ENCODE measurements around the gene MGLL. TPM values are rescaled to one million over a fixed set of nuclear protein-coding genes. Genes with fewer than 3 reads are reported as not detected.
A peak's percentile ranks its signal among the peaks of the same experiment; 100 is the strongest.
"Not testable (repeated sequence)": the region's sequence is repeated elsewhere in the genome, so short reads cannot be mapped to it uniquely, and the experiment has no call there.

MGLL gene
- total RNA-seq, 1 donor from 2014 or later = 12.5 TPM

DNA sequence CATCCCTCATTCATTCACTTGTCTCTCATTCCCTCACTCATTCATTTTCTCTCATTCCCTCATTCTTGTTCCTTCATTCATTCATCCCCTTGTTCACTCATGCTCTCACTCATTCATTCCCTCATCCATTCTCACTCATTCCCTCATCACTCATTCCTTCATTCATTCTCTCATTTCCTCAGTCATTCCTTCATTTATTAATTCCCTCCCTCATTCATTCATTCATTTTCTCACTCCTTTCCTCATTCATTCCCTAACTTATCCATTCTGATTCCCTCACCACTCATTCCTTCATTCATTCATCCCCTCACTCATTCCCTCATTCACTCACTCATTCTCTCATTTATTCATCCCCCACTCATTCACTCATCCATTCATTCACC, 135.8 kb downstream of the MGLL start:
- Histone ChIP-seq H3K9me3 (ENCODE audit: control insufficient read depth in 3 of 3, low read length in 3 of 3) (no peaks in the 10 kb centered on the region), H3K4me3 (ENCODE audit: low read length in 3 of 3) (no peak overlapping the region), H3K4me1 (ENCODE audit: control insufficient read depth in 3 of 3, insufficient read depth in 3 of 3, low read length in 3 of 3) (peaks cover 31 to 41% (median 32%) of the 10 kb centered on the region in 3 donors), H3K27me3 (ENCODE audit: control insufficient read depth in 3 of 3, insufficient read depth in 3 of 3, low read length in 3 of 3) (no peaks in the 10 kb centered on the region), H3K27ac (ENCODE audit: low read depth, low read length) (no peak overlapping the region), H3K9ac (ENCODE audit: low read depth in 1 of 3, low read length in 3 of 3) (no peak overlapping the region), H3K36me3 (ENCODE audit: control insufficient read depth in 3 of 3, insufficient read depth in 3 of 3, low read length in 3 of 3) (peaks cover 0 to 8% (median 5%) of the 10 kb centered on the region in 3 donors)

DNA sequence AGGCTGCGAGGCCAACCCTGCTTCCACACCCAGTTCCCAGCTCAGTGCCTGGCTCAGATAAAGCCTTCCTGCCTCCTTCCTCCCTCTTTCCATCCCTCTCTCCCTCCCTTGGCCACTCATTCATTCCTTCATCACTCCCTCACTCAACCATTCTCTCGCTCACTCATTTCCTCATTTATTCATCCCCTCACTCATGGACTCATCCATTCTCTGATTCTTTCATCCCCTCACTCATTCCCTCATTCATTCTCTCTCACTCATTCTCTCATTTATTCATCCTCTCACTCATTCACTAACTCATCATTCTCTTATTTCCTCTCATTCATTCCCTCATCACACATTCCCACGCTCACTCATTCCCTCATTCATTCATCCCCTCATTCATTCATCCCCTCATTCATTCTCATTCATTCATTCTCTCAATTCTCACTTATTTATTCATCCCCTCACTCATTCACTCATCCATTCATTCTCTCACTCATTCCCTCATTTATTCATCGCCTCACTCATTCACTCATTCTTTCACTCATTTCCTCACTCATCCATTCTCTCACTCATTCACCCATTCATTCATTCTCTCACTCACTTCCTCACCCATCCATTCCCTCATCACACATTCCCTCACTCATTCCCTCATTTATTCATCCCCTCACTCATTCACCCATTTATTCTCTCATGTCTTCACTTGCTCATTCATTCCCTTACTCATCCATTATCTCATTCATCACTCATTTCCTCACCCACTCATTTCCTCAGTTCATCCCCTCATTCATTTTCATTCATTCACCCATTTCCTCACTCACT, 136.4 kb downstream of the MGLL start:
- no peaks in the 10 kb centered on the region for H3K9me3 ChIP-seq (ENCODE audit: control insufficient read depth in 3 of 3, low read length in 3 of 3)
- no peak overlapping the region for H3K9ac ChIP-seq (ENCODE audit: low read depth in 1 of 3, low read length in 3 of 3)
- peaks cover 29 to 35% (median 32%) of the 10 kb centered on the region in 3 donors for H3K4me1 ChIP-seq (ENCODE audit: control insufficient read depth in 3 of 3, insufficient read depth in 3 of 3, low read length in 3 of 3)
- H3K27me3 ChIP-seq (ENCODE audit: control insufficient read depth in 3 of 3, insufficient read depth in 3 of 3, low read length in 3 of 3) = no peaks in the 10 kb centered on the region
- no peak overlapping the region for H3K27ac ChIP-seq (ENCODE audit: low read depth, low read length)
- H3K36me3 ChIP-seq (ENCODE audit: control insufficient read depth in 3 of 3, insufficient read depth in 3 of 3, low read length in 3 of 3) = peaks cover 0 to 3% (median 2%) of the 10 kb centered on the region in 3 donors
- no peak overlapping the region for H3K4me3 ChIP-seq (ENCODE audit: low read length in 3 of 3)

DNA sequence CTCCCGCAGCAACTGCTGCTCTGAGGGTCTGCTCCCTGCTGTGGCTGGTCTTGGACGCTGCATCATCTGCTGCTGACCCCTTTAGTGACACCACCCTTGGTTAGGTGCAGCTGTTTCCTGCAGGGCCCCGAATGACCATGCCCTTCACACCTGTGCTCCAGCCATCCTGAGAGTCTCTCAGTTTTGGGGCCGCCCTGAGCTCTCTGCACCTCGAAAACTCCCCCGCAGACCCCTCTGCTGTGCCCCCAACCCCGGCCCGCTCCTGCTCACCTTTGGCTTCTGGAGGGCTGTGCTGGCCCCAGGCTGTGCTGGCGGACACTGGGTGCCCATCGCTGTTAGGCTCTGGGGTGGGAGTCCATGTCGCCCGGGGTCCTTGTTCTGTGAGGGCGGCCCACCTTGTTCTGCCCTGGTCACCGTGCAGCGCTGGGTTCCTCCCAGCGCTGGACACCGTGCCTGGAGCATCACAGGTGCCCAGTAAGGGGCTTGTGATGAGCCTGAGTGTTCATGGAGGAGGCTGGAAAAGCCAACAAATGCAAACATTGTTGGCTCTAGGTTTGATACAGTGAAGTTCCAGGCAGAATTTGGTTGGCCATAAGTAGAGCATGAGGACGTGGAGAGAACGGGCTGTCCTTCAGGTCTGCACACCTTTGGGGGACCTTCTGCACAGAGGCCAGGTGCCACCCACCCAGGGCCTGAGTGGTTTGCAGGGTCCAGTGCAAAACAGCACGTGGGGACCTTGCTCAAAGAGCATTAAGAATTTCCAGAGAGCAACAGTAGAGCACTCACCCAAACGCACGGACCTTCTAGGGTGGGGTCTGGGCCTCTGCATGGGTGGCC, 137.2 kb downstream of the MGLL start:
- no peak overlapping the region for H3K27ac ChIP-seq (ENCODE audit: low read depth, low read length)
- peaks cover 21 to 27% (median 24%) of the 10 kb centered on the region in 3 donors for H3K4me1 ChIP-seq (ENCODE audit: control insufficient read depth in 3 of 3, insufficient read depth in 3 of 3, low read length in 3 of 3)
- peaks cover 0 to 7% (median 4%) of the 10 kb centered on the region in 3 donors for H3K36me3 ChIP-seq (ENCODE audit: control insufficient read depth in 3 of 3, insufficient read depth in 3 of 3, low read length in 3 of 3)
- H3K9me3 ChIP-seq (ENCODE audit: control insufficient read depth in 3 of 3, low read length in 3 of 3) = no peaks in the 10 kb centered on the region
- H3K4me3 ChIP-seq (ENCODE audit: low read length in 3 of 3) = no peak overlapping the region
- no peak overlapping the region for H3K9ac ChIP-seq (ENCODE audit: low read depth in 1 of 3, low read length in 3 of 3)
- no peaks in the 10 kb centered on the region for H3K27me3 ChIP-seq (ENCODE audit: control insufficient read depth in 3 of 3, insufficient read depth in 3 of 3, low read length in 3 of 3)

DNA sequence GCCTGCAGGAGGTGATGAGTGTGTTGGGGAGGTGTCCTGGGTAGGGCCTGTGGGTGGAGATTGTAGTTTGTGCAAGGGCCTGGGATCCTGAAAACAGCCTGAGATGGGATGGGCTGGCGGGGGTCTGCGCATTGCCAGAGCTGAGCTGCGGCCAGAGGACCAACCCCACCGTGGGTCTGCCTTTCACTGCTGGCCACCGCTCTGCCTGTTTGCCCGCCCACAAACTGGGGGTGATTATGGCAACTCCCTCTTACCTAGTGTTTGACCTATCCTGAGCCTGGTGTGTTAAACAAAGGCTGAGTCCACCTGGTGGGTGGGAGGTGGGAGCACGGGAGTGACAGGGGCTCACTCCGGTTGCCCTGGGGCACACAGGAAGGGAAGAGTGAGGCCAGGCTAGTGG, 139.8 kb downstream of the MGLL start:
- Histone ChIP-seq H3K27me3 (ENCODE audit: control insufficient read depth in 3 of 3, insufficient read depth in 3 of 3, low read length in 3 of 3) (no peaks in the 10 kb centered on the region), H3K4me3 (ENCODE audit: low read length in 3 of 3) (no peak overlapping the region), H3K9ac (ENCODE audit: low read depth in 1 of 3, low read length in 3 of 3) (no peak overlapping the region), H3K4me1 (ENCODE audit: control insufficient read depth in 3 of 3, insufficient read depth in 3 of 3, low read length in 3 of 3) (peaks cover 5 to 16% (median 11%) of the 10 kb centered on the region in 3 donors), H3K36me3 (ENCODE audit: control insufficient read depth in 3 of 3, insufficient read depth in 3 of 3, low read length in 3 of 3) (peaks cover 9 to 23% (median 19%) of the 10 kb centered on the region in 3 donors), H3K27ac (ENCODE audit: low read depth, low read length) (no peak overlapping the region), H3K9me3 (ENCODE audit: control insufficient read depth in 3 of 3, low read length in 3 of 3) (no peaks in the 10 kb centered on the region)

DNA sequence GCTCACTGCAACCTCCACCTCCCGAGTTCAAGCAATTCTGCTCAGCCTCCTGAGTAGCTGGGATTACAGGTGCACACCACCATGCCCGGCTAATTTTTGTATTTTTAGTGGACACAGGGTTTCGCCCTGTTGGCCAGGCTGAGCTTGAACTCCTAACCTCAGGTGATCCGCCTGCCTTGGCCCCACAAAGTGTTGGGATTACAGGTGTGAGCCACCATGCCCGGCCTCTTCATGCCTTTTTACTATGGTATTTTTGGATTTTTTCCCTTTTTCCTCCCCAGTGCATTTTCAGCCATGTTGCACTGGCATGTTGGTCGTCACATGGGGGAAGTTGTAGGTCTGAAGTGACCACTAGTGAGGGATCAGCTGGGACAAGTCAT, 140.2 kb downstream of the MGLL start:
- not testable (repeated sequence) for H3K27me3 ChIP-seq (ENCODE audit: control insufficient read depth in 3 of 3, insufficient read depth in 3 of 3, low read length in 3 of 3); H3K9me3 ChIP-seq (ENCODE audit: control insufficient read depth in 3 of 3, low read length in 3 of 3); H3K9ac ChIP-seq (ENCODE audit: low read depth in 1 of 3, low read length in 3 of 3); H3K27ac ChIP-seq (ENCODE audit: low read depth, low read length); H3K4me3 ChIP-seq (ENCODE audit: low read length in 3 of 3)
- H3K4me1 ChIP-seq (ENCODE audit: control insufficient read depth in 3 of 3, insufficient read depth in 3 of 3, low read length in 3 of 3) = peaks cover 5 to 14% (median 11%) of the 10 kb centered on the region in 3 donors
- peaks cover 12 to 27% (median 22%) of the 10 kb centered on the region in 3 donors for H3K36me3 ChIP-seq (ENCODE audit: control insufficient read depth in 3 of 3, insufficient read depth in 3 of 3, low read length in 3 of 3)

DNA sequence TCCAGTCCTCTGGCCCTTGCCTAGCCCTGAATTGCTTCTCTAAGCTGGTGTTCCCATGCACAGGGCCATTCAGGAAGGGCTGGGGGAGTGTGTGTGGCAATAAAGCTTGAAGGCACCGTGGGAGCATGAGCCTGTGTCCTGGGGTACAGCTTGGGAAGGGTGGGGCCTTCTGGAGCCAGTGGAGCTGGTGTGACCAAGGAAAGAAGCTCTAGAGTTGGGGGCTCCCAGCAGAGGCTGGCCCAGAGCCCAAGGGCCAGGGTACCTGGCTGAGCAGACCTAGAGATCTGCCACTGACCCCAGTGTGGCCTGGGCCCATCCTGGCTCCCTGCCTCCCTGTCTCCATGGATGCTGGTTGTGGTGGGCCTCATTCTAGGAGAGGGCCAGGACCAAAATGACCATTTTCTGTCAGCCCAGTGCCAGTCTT, 141.5 kb downstream of the MGLL start:
- Histone ChIP-seq H3K9me3 (ENCODE audit: control insufficient read depth in 3 of 3, low read length in 3 of 3) (no peaks in the 10 kb centered on the region), H3K36me3 (ENCODE audit: control insufficient read depth in 3 of 3, insufficient read depth in 3 of 3, low read length in 3 of 3) (peaks cover 23 to 38% (median 35%) of the 10 kb centered on the region in 3 donors), H3K27me3 (ENCODE audit: control insufficient read depth in 3 of 3, insufficient read depth in 3 of 3, low read length in 3 of 3) (no peaks in the 10 kb centered on the region), H3K9ac (ENCODE audit: low read depth in 1 of 3, low read length in 3 of 3) (no peak overlapping the region), H3K4me1 (ENCODE audit: control insufficient read depth in 3 of 3, insufficient read depth in 3 of 3, low read length in 3 of 3) (peaks cover 5 to 22% (median 16%) of the 10 kb centered on the region in 3 donors), H3K4me3 (ENCODE audit: low read length in 3 of 3) (no peak overlapping the region), H3K27ac (ENCODE audit: low read depth, low read length) (no peak overlapping the region)

DNA sequence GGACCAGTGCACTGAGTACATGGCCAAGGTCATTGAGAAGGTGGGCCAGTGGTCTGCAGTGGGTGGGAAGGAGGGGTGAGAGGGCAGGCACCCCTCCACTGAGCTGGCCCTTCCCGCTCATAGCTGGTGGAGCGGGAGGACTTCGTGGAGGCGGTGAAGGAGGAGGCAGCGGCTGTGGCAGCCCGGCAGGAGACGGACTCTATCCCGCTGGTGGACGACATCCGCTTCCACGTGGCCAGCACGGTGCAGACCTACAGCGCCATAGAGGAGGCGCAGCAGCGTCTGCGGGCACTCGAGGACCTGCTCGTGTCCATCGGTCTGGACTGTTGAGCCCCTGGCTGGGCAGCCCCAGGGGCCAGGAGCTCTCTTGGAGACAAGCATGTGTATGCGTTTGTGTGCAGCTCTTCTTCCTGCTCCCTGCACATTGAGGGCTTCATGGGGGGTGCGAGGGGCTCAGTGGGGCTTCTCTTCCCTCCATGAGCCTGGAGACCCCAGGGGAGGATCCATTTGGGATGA, 142.1 kb downstream of the MGLL start:
- no peak overlapping the region for H3K9ac ChIP-seq (ENCODE audit: low read depth in 1 of 3, low read length in 3 of 3)
- no peaks in the 10 kb centered on the region for H3K27me3 ChIP-seq (ENCODE audit: control insufficient read depth in 3 of 3, insufficient read depth in 3 of 3, low read length in 3 of 3)
- H3K9me3 ChIP-seq (ENCODE audit: control insufficient read depth in 3 of 3, low read length in 3 of 3) = no peaks in the 10 kb centered on the region
- no peak overlapping the region for H3K27ac ChIP-seq (ENCODE audit: low read depth, low read length)
- no peak overlapping the region for H3K4me3 ChIP-seq (ENCODE audit: low read length in 3 of 3)
- peaks cover 23 to 41% (median 40%) of the 10 kb centered on the region in 3 donors for H3K36me3 ChIP-seq (ENCODE audit: control insufficient read depth in 3 of 3, insufficient read depth in 3 of 3, low read length in 3 of 3)
- peaks cover 5 to 27% (median 20%) of the 10 kb centered on the region in 3 donors for H3K4me1 ChIP-seq (ENCODE audit: control insufficient read depth in 3 of 3, insufficient read depth in 3 of 3, low read length in 3 of 3)

DNA sequence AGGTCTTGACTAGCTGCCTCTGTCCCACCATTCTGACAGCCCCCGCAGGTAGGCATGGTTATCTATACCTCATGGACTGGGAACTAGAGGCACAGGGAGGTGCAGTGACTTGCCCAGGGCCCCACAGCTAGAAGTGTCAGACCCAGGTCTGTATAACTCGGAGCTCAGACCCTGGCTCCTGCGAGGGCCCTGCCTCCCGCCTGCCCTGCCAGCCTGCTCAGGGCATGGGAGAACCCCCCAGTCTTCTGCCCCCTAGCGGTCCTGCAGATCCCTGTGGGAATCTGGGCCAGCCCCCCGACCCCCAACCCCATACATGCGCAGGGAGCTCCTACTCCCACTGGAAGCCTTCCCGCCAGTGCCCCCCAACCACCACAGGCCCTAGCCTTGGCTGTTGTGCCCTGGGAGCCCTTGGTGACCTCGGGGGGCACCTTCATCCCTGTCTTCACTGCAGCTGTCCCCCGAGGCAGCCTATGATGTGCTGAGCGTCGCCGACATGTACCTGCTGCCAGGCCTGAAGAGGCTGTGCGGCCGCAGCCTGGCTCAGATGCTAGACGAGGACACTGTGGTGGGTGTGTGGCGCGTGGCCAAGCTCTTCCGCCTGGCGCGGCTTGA, 142.7 kb downstream of the MGLL start:
- Histone ChIP-seq H3K36me3 (ENCODE audit: control insufficient read depth in 3 of 3, insufficient read depth in 3 of 3, low read length in 3 of 3) (peaks cover 26 to 44% (median 43%) of the 10 kb centered on the region in 3 donors), H3K4me3 (ENCODE audit: low read length in 3 of 3) (no peak overlapping the region), H3K27me3 (ENCODE audit: control insufficient read depth in 3 of 3, insufficient read depth in 3 of 3, low read length in 3 of 3) (no peaks in the 10 kb centered on the region), H3K9ac (ENCODE audit: low read depth in 1 of 3, low read length in 3 of 3) (no peak overlapping the region), H3K9me3 (ENCODE audit: control insufficient read depth in 3 of 3, low read length in 3 of 3) (no peaks in the 10 kb centered on the region), H3K27ac (ENCODE audit: low read depth, low read length) (no peak overlapping the region), H3K4me1 (ENCODE audit: control insufficient read depth in 3 of 3, insufficient read depth in 3 of 3, low read length in 3 of 3) (peaks cover 5 to 30% (median 22%) of the 10 kb centered on the region in 3 donors)

DNA sequence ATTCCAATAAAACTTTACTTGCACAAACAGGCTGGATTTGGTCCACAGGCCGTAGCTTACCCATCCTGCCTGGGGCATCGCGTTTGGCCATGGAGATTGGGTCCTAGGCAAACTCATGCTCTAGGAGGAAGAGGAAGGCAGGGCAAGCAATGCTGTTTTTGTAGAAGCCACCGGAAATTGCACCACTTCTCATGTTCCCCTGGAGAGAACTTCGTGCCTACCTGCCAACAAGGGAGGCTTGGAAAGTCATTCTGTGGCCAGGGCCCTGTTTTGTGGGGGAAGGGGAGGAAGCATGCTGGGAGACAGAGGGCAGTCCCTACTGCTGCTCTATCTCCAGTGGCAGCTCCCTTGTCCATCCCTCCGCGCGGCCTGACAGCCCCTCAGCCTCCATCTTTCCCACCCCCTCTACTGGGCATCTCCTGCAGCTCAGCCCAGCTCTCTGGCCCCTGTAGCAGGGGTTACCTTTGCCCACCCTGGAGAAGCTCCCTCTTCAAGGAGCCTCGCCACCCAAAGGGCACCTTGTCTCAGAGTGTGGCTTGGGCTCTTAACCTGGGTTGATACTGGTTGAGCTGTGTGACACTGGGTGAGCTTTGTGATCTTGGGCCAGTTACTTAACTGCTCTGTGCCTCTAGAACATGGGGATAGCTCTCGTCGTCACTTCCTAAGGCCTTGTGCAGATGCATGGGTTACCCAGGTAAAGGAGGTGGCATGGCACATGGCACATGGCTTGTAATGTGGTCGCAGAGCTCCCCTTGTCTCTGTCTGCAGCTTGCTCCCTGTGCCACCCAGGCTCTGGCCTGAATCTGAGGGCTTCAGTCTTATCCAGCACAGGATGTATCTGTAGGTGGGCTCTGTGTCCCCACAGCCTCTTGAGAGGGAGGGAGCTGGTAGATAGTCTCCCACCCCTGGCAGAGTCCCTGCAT, 143.4 kb downstream of the MGLL start:
- Histone ChIP-seq H3K4me1 (ENCODE audit: control insufficient read depth in 3 of 3, insufficient read depth in 3 of 3, low read length in 3 of 3) (peaks cover 8 to 38% (median 26%) of the 10 kb centered on the region in 3 donors), H3K9ac (ENCODE audit: low read depth in 1 of 3, low read length in 3 of 3) (peak overlapping the region in 1 of 3 donors; percentile 40), H3K4me3 (ENCODE audit: low read length in 3 of 3) (no peak overlapping the region), H3K36me3 (ENCODE audit: control insufficient read depth in 3 of 3, insufficient read depth in 3 of 3, low read length in 3 of 3) (peaks cover 27 to 44% (median 43%) of the 10 kb centered on the region in 3 donors), H3K27me3 (ENCODE audit: control insufficient read depth in 3 of 3, insufficient read depth in 3 of 3, low read length in 3 of 3) (no peaks in the 10 kb centered on the region), H3K27ac (ENCODE audit: low read depth, low read length) (peak overlapping the region; percentile 18), H3K9me3 (ENCODE audit: control insufficient read depth in 3 of 3, low read length in 3 of 3) (no peaks in the 10 kb centered on the region)

All from skeletal muscle tissue (tissue), 4 donors.